Transverse colon (tissue), 4 donors: Measurements from ENCODE around the gene PSEN2. TPM values are rescaled to one million over a fixed set of nuclear protein-coding genes. Genes with fewer than 3 reads are reported as not detected.

Source experiments
- DNase-seq: peaks from one replicate; pipeline ENCODE4 v3.0.0-alpha.2; 2019
- H3K27ac ChIP-seq, 4 donors: fragments of 200-600 bp; sonication (generic); 2 replicates each; pipeline ENCODE4 v1.5.1; 2016 to 2018; ENCODE audit warnings: inconsistent platforms in 4 of 4
- H3K27me3 ChIP-seq: fragments of 200-600 bp; sonication (generic); 2 replicates; pipeline ENCODE4 v1.5.1; 2017; ENCODE audit warnings: inconsistent platforms
- H3K36me3 ChIP-seq, 4 donors: fragments of 200-600 bp; sonication (generic); 2 replicates each; pipeline ENCODE4 v1.5.1; 2017 to 2019; ENCODE audit warnings: inconsistent platforms in 4 of 4
- H3K4me1 ChIP-seq, 4 donors: fragments of 200-600 bp; sonication (generic); 2 replicates each; pipeline ENCODE4 v1.5.1; 2017 to 2020; ENCODE audit warnings: inconsistent platforms in 4 of 4
- H3K4me3 ChIP-seq, 4 donors: fragments of 200-600 bp; sonication (generic); 1 replicate in 1 of 4; 2 replicates in 3 of 4; pipeline versions ENCODE4 v1.5.1 to v1.6.1; 2017 to 2019; ENCODE audit warnings: inconsistent platforms in 4 of 4
- H3K9me3 ChIP-seq, 2 donors: fragments of 200-600 bp; sonication (generic); 2 replicates each; pipeline ENCODE4 v1.5.1; 2017 to 2019; ENCODE audit warnings: inconsistent platforms in 2 of 2
- CTCF ChIP-seq, 5 experiments: fragments of 200-600 bp in 3 of 5; fragments of 450-650 bp in 2 of 5; sonication (generic) in 3 of 5; IDR thresholded peaks; 1 replicate in 2 of 5; 2 replicates in 3 of 5; pipeline ENCODE4 v1.5.1; 2016 to 2017; ENCODE audit warnings: antibody characterized with exemption in 5 of 5, inconsistent platforms in 3 of 5, mild to moderate bottlenecking in 2 of 5, moderate library complexity in 1 of 5
- EP300 ChIP-seq: sonication (generic); formaldehyde crosslinking; IDR thresholded peaks from one replicate; pipeline ENCODE4 v1.6.1; 2017; ENCODE audit warnings: antibody characterized with exemption, low read depth
- POLR2A ChIP-seq: fragments of 450-650 bp; IDR thresholded peaks from one replicate; pipeline ENCODE4 v1.6.1; 2016; ENCODE audit warnings: antibody characterized with exemption, mild to moderate bottlenecking, moderate library complexity
- POLR2AphosphoS5 ChIP-seq, 3 donors: sonication (generic); formaldehyde crosslinking; IDR thresholded peaks; one replicate each; pipeline ENCODE4 v1.6.1; 2016; ENCODE audit warnings: antibody characterized with exemption in 3 of 3
- WGBS, 2 donors: methylation state at CpG; one replicate each; pipeline ENCODE4 v1.1.5; 2018; ENCODE audit warnings: low coverage in 1 of 2; 5-methylcytosine and 5-hydroxymethylcytosine counted together
- in situ Hi-C, 4 donors: fragments of 200-750 bp; cut with MboI; loops; one replicate each; pipeline versions ENCODE4 v1.15.0 to v1.15.1; 2017; ENCODE audit warnings: low sequenced_read_pairs in 3 of 4, low pct_ligation_motif_present in 1 of 4, low pct_unique_long_range_greater_than_20kb in 1 of 4
- intact Hi-C: fragments of 100-400 bp; cut with DNase I; formaldehyde crosslinking; loops from one replicate; pipeline ENCODE4 v1.15.1; 2023; ENCODE audit warnings: low total_unique reads
- total RNA-seq, 4 donors: library from RNA; depleted of rRNA; stranded (reverse); fragments of >200 nt; gene quantifications; one replicate each; pipeline ENCODE4 v1.1.0, GENCODE V29; 2016

The PSEN2 gene
- total RNA-seq, 4 donors from 2014 or later: 24.6 to 47.5 (median 35.6) TPM

GRCh38 chr1:226894826-226895225 is 24.4 kb downstream of the PSEN2 start:
- Histone ChIP-seq H3K36me3 (peaks cover 0 to 7% (median 2%) of the 10 kb centered on the region in 4 donors), H3K27me3 (no peaks in the 10 kb centered on the region), H3K4me3 (no peak overlapping the region), H3K27ac (no peak overlapping the region), H3K4me1 (no peaks in the 10 kb centered on the region), H3K9me3 (no peaks in the 10 kb centered on the region)
- WGBS, 2 donors: 100% methylated on average over 3 of the region's 3 CpGs; no CpG with 5 or more reads in 1 of the 2 donors
- in situ Hi-C loops (no loop called here), intact Hi-C loops (no loop called here)
- DNase-seq: no peak
- no peak for TF ChIP-seq EP300
- no peak for TF ChIP-seq CTCF (IDR thresholded peaks at IDR 0.05)
- no peak for TF ChIP-seq POLR2AphosphoS5 (IDR thresholded peaks at IDR 0.05)
- no peak for TF ChIP-seq POLR2A

GRCh38 chr1:226895644-226896043 is 25.2 kb downstream of the PSEN2 start:
- H3K4me1 ChIP-seq: no peaks in the 10 kb centered on the region
- no peak for DNase-seq
- intact Hi-C loops: no loop called here
- TF ChIP-seq POLR2AphosphoS5 (IDR thresholded peaks at IDR 0.05): no peak
- TF ChIP-seq CTCF (IDR thresholded peaks at IDR 0.05): no peak
- TF ChIP-seq EP300: no peak
- TF ChIP-seq POLR2A: no peak
- H3K27ac ChIP-seq: no peak overlapping the region
- peaks cover 0 to 7% (median 2%) of the 10 kb centered on the region in 4 donors for H3K36me3 ChIP-seq
- in situ Hi-C loops: no loop called here
- H3K9me3 ChIP-seq: no peaks in the 10 kb centered on the region
- H3K4me3 ChIP-seq: no peak overlapping the region
- WGBS, 2 donors: 81 to 85% methylated on average over 4 to 11 of the region's 11 CpGs
- no peaks in the 10 kb centered on the region for H3K27me3 ChIP-seq

GRCh38 chr1:226898246-226898645 is 27.8 kb downstream of the PSEN2 start:
- intact Hi-C loops: no loop called here
- H3K27me3 ChIP-seq: no peaks in the 10 kb centered on the region
- in situ Hi-C loops: no loop called here
- H3K9me3 ChIP-seq: no peaks in the 10 kb centered on the region
- H3K36me3 ChIP-seq: peaks cover 0 to 7% (median 2%) of the 10 kb centered on the region in 4 donors
- H3K27ac ChIP-seq: no peak overlapping the region
- H3K4me3 ChIP-seq: no peak overlapping the region
- no peak for TF ChIP-seq EP300
- TF ChIP-seq POLR2A: no peak
- TF ChIP-seq CTCF (IDR thresholded peaks at IDR 0.05): no peak
- no peak for TF ChIP-seq POLR2AphosphoS5 (IDR thresholded peaks at IDR 0.05)
- 88 to 89% methylated on average over 3 of the region's 3 CpGs for WGBS, 2 donors
- H3K4me1 ChIP-seq: no peaks in the 10 kb centered on the region
- no peak for DNase-seq

GRCh38 chr1:226901421-226901820 is 31.0 kb downstream of the PSEN2 start:
- 78 to 86% methylated on average over 3 to 4 of the region's 4 CpGs for WGBS, 2 donors
- no peak overlapping the region for H3K27ac ChIP-seq
- H3K9me3 ChIP-seq: no peaks in the 10 kb centered on the region
- peaks cover 0 to 7% (median 2%) of the 10 kb centered on the region in 4 donors for H3K4me1 ChIP-seq
- intact Hi-C loops (no loop called here), in situ Hi-C loops (loop anchor here in 3 of 4 donors (25.0 kb wide), 1 partner anchor 536 kb away; no protein-coding TSS in a partner anchor)
- H3K27me3 ChIP-seq: no peaks in the 10 kb centered on the region
- TF ChIP-seq EP300 (no peak), CTCF (IDR thresholded peaks at IDR 0.05) (no peak), POLR2A (no peak), POLR2AphosphoS5 (IDR thresholded peaks at IDR 0.05) (no peak)
- peaks cover 0 to 7% (median 2%) of the 10 kb centered on the region in 4 donors for H3K36me3 ChIP-seq
- H3K4me3 ChIP-seq: no peak overlapping the region
- DNase-seq: no peak
